Activated CD4-positive, alpha-beta T cell treated with anti-CD3 and anti-CD28 coated beads, Interleukin-2, amount 50 U/mL, for 24 hours (primary cell): ENCODE data around the gene PJA1.

Experiments
- DNase-seq, 2 donors: peaks; one replicate each; pipeline ENCODE4 v3.0.0-alpha.2; 2020; ENCODE audit warnings: low read depth in 1 of 2, low spot score in 1 of 2

Gene PJA1

DNA sequence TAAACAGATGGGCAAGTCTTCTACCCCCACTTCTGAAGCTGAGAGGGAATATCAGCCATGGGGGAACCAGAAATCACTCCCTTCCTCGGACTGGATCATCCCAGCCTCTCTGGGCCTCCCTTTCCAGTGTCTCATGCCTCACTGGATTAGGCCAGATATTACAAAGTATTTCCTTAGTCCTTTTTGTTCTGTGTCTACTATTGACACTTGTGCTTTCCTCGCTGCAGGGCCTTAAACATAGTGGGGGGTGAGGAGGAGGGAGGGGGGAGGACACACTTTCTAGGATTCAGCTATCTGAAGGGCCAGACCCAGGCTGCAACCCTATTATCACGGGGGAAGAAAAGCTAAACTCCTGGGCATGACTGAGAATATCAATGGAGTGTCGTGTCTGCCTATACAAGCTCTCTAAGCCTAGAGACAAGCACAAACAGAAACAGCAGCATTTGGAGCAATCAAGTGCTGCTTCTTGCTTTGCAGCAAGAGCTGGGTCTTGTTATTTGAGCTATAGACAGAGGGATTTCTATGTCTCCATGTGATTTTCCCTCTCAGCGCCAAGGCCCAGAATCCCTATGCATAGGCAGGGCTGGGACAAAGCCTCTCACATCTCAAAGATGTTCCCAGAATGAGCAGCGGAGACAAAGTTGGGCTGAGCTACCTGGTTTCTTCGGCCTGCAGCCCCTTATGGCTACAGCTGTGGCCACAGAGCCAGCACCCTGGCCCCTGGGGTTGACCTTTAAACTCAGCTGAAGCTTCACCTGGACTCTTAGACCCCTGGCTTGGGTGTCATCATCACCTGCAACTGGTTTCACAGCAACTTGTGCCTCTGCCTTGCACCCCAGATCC is 20.2 kb downstream of the PJA1 start:
- DNase-seq, result no peak

DNA sequence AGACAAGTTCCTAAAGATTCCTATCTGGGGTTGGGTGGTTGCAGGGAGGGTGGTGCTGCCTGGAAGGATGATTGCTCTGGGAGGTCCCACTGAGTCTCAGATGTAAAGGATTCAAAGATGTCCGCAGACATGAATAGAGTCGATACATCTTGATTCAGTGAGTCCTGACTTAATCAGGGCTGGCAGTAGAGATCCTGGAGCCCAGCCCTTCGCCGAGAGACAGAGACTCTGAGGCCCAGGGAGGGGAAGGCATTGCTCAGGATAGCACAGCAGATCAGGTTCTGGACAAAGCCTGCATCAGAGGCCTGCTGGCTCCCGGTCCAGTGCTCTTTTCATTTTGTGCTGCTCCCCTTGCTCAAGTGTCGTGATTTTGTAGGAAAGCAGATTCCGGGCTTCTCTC is 21.7 kb downstream of the PJA1 start:
- no peak for DNase-seq

DNA sequence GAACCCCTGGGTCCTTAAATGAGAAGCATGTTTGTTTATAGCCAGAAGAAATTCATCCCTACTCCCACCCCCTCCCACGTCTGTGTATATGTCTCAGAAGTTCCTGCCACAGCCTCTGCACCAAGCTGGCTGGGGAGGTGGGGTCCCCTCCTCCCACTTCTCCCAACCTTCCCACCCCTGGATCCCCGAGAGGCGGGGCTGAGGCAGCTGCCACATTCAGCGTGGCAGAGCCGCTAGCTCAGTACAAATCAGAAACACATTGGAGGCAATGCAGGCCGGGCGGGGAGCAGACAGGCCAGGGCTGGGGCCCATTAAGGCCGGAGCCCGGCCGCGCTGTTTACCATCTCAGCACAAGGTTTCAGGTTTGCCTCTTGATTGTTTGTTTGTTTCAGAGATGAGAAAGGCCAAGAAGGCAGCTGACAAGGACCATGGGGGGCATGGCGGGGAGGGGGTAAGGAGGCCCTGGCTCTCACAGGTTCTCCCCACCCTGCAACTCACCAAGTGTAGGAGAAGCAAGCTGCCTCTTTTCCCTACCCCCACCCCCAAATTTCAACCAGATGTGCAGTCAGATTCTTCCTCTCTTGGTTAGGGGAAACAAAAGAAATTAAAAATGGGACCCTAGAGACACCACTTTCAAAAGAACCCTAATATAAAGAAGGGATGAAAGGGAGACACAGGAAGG is 22.3 kb downstream of the PJA1 start:
- no peak for DNase-seq

DNA sequence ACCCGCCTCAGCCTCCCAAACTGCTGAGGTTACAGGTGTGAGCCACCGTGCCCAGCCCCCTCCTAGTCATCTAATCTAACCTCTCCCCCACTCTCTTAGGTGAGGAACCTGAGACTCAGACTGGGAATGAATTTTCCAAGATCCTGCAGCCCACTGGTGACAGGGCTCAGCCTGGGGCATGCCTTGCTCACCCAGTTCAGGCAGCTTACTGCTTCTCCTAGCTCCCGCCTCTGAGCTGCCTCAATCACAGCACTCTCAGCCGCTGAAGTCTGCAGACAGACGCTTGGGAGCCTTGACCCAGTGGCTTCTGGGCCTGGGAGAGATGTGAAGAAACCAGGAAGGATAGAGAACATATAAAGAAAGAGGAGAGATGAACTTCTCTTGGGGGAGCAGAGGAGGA is 24.4 kb downstream of the PJA1 start:
- no peak for DNase-seq

DNA sequence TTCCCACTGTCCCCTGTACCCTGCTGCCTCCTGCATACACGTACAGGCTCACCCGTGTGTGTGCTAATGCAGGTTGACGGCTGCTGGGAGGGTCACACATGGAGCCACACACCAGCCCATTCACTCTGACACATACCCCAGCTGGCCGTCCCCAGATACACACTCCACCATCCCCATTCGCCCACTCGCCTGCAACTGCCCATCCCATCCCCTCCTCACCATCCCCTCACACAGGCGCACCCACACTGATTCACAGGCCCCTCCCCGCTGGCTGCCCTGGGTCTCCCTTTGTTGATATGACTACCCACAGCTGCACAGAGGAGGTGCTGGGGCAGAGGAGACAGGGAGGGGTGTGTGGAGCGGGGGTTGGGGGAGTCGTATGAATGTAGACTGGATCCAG is 25.7 kb downstream of the PJA1 start:
- no peak for DNase-seq

GRCh38 chrX:69138512-69138911 is 26.7 kb downstream of the PJA1 start:
- no peak for DNase-seq

DNA sequence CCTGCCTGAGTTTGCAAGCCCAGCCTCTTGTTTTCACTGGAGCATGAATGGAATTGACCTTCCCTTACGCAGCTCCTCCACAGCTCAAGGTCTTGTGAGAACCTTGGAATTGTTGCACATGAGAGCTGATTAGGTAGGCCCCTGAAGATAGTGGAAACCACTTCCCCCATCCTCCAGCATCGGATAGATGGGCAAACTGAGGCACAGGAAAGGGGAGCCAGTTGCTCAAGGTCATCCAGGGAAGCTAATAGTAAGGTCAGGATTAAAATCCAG is 27.2 kb downstream of the PJA1 start:
- DNase-seq, result no peak

DNA sequence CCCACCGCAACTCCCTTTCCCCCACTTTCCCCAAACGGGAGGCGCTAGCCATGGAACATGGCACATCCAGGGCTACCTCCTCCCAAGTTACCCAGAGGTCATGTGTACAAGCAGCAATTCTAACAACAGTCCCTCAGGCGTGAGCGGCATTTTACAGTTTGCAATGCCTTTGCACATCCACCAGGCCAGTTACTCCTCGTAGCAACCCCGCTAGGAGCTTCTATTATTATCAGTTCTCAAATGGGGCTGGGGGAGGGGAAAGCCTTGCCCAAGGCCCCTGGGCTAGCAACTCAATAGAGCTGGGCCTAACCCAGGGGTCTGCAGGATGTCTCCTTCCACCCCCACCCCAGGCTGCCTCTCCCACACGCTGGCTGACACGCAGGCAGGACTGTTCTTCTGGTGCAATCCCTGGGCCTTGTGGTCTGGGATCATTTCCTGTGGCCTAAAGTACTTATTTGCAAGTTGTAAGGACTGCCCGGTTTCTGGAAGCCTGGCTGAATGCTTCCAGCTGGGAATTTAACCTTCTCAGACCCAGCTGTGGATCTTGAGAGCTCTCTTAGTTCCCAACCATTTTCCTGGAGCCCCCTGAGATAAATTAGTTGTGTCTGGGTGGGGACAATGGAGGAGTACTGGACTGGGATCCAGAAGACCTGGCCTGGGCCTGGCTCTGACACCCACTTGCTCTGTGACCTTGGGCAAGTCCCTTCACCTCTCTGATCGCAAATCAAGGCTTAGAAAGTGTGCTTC is 27.7 kb downstream of the PJA1 start:
- no peak for DNase-seq

DNA sequence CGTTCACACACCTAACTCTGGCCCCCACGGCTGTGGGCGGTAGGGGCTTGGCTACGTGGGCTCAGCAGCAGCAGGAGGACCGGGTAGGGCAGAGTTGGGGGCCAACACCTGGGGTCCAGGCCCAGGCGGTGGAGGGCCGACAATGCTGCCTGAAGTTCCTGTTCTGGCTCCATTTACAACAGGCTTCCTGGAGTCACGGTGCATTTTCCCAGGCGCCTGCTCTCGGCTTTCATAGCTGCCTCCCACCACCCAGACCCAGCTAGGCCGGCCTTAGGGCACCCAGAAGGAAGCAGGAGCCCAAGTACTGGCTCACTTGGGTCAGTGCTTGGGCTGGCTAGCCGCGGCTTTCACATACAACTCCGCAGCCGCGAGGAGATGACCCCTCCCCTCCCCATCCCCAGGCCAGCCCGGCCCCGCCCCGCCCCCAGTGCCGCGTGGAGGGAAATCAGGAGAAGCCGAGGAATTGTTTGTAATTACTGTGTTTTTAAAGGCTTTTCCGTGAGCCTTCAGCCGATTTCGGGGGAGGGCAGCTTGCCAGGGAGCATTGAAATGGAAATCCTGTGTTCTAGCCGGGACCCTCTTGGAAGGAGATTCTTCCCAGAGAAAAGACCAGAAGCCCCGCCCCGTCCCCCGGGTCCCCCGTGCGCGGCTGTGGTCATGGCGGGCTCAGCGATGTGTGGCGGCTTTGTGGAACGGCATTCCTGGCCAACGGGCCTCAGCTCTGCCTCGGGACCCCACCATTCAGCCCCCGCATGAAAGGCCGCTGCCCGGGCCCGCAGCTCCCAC is 28.5 kb downstream of the PJA1 start:
- no peak for DNase-seq

DNA sequence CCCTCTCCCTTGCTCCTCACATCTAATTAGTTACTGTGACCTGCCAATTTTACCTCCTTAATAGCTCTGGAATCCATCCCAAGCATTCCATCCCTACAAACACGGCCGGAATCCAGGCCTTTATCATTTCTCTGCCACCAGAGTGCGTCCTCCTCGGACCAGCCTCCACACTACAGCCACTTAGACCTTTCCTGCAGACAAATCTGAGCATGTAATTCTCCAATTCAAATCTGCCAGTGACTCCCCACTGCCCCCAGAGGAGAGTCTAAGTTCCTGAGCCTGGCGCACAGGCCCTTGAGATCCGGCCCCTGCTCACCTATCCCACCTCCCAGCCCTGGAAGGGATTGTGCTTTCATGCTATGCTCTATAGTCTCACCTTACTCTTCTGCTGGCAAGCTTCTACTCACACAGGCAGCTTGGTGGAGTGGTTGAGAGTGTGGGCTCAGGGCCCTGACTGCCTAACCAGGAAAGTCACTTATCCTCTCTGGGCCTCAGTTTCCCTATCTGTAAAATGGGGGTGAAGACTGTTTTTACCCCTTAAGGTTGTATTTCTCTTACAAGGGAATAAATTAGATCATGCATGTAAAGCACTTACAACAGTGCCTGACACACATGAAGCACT is 31.2 kb downstream of the PJA1 start:
- DNase-seq, result no peak

- DNase-seq, result no peak
Observed at GRCh38 chrX:69131886-69132285, 33.4 kb downstream of the PJA1 start.

GRCh38 chrX:69130439-69130838 is 34.8 kb downstream of the PJA1 start:
- no peak for DNase-seq

DNA sequence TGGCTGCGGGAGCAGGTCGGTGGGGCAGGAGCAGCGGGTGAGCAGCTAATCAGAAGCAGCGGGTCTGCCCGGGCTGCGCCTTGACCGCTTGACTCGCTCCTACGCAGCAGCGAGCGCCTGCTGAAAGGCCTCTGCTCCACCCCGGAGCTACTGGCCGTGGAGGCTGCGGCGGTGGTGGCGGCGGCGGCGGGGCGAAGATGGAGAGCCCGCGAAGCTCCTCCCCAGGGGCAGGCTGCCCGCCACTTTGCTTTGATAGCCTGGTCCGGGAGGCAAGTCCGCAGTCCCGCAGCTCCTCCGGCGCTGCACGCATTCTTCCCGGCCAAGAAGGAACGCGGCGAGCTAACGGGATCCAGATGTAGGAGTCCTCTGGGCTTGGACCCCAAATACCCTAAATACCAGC is 36.7 kb downstream of the PJA1 start:
- DNase-seq, result no peak

GRCh38 chrX:69127466-69127865 is 37.8 kb downstream of the PJA1 start:
- DNase-seq, result no peak

DNA sequence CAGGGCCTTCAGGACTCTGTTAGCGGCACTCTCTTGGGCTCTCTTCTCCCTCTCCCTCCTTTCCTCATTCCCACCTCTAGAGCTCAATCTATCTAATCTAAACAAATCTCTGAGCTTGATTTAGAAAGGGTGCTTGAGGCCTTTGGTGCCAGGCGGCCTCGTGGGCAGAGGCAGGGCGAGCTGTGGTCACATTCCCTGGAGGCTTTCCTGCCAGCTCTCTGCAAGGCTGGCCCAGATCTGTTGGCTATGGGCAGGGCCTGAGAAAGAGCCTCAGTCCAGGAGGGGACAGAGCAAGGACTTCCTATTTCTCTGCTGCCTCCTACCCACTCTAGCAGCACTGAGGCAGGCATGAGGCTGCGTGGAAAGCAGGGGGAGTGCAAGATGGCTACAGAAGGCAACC is 38.6 kb downstream of the PJA1 start:
- DNase-seq, result no peak

DNA sequence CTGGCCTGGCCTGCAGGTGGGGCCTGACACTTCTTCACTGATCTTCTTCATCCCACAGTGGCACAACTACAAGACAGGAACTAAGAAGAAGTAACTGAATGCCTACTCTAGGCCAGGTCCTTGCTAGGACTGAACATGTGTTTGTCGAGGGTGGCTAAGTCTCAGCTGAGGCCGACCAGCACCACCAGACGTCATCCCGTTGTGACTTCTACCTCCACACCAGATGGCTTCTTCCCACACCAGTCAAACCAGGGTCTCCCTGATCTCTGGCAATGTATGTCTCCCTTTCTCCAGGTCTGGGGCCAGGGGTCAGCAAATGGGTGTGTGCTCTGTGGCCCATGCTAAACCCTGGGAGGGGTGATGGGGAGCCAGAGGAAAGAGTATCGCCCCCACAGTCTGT is 40.2 kb downstream of the PJA1 start:
- DNase-seq, result no peak

- DNase-seq, result no peak
Observed at GRCh38 chrX:69124108-69124507, 41.1 kb downstream of the PJA1 start.

- DNase-seq, result no peak
Observed at GRCh38 chrX:69123481-69123880, 41.8 kb downstream of the PJA1 start.

GRCh38 chrX:69121321-69122000 is 43.8 kb downstream of the PJA1 start:
- no peak for DNase-seq

DNA sequence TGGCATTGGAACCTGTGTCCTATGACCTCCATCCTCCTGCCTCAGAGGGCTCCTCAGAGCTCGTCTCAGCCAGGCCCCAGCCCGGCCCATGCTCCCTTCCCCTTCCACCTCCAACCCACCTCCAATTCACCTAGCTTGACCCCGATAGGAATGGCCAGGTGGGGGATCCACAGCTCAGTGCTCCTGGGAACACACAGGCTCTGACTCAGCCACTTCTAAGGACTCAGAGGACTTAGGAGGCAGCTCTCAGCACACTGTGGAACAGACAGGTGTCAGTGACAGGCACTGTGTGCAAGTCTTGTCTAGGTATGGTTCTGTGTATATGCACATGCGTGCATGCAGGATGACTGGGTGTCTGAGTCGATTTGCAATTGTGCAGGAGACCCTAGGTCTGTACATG is 44.8 kb downstream of the PJA1 start:
- no peak for DNase-seq

GRCh38 chrX:69119122-69119521 is 46.1 kb downstream of the PJA1 start:
- no peak for DNase-seq
